SK-N-SH treated with all-trans-retinoic acid at 6 μM for 48 hours (cell line): ENCODE data around the gene ANKHD1.
A peak's percentile ranks its signal among the peaks of the same experiment; 100 is the strongest.

Experiments
- ATAC-seq: fragments of 200-7000 bp; cut with Tn5 transposase; 3 replicates; pipeline ENCODE4 v1.9.1; 2020; ENCODE audit warnings: mild to moderate bottlenecking, moderate library complexity
- ARNTL ChIP-seq: fragments of 450-650 bp; formaldehyde crosslinking; IDR thresholded peaks from 2 replicates; pipeline ENCODE4 v1.5.0; 2020; ENCODE audit warnings: low read depth, mild to moderate bottlenecking, moderate library complexity, borderline replicate concordance
- CREB5 ChIP-seq: fragments of 250-450 bp; sonication (Bioruptor Pico); IDR thresholded peaks from 2 replicates; pipeline ENCODE4 v1.5.1; 2020; ENCODE audit warnings: low read depth, mild to moderate bottlenecking, moderate library complexity
- CSDC2 ChIP-seq: fragments of 250-450 bp; sonication (Bioruptor Pico); IDR thresholded peaks from 2 replicates; pipeline ENCODE4 v1.5.0; 2020; ENCODE audit warnings: mild to moderate bottlenecking, moderate library complexity
- CSRNP3 ChIP-seq: fragments of 250-450 bp; sonication (Bioruptor Pico); IDR thresholded peaks from 2 replicates; pipeline ENCODE4 v1.5.1; 2021; ENCODE audit warnings: mild to moderate bottlenecking, moderate library complexity
- ESRRG ChIP-seq: fragments of 250-450 bp; sonication (Bioruptor Pico); IDR thresholded peaks from 2 replicates; pipeline ENCODE4 v1.6.1; 2021; ENCODE audit warnings: mild to moderate bottlenecking
- GLIS3 ChIP-seq: fragments of 250-450 bp; sonication (Bioruptor Pico); IDR thresholded peaks from 2 replicates; pipeline ENCODE4 v1.5.0; 2020; ENCODE audit warnings: mild to moderate bottlenecking, moderate library complexity
- ISL1 ChIP-seq: fragments of 250-450 bp; sonication (Bioruptor Pico); IDR thresholded peaks from 2 replicates; pipeline ENCODE4 v2.1.2; 2022; ENCODE audit warnings: mild to moderate bottlenecking, moderate library complexity
- OSR1 ChIP-seq: fragments of 250-450 bp; sonication (Bioruptor Pico); IDR thresholded peaks from 2 replicates; pipeline ENCODE4 v1.8.0; 2022; ENCODE audit warnings: moderate library complexity, mild to moderate bottlenecking, inconsistent platforms
- PATZ1 ChIP-seq: fragments of 250-450 bp; sonication (Bioruptor Pico); IDR thresholded peaks from 2 replicates; pipeline ENCODE4 v1.8.0; 2020; ENCODE audit warnings: mild to moderate bottlenecking, moderate library complexity, borderline replicate concordance
- POU6F1 ChIP-seq: fragments of 250-450 bp; sonication (Bioruptor Pico); IDR thresholded peaks from 2 replicates; pipeline ENCODE4 v1.8.0; 2021; ENCODE audit warnings: low read depth, mild to moderate bottlenecking, moderate library complexity, borderline replicate concordance
- PPARA ChIP-seq: fragments of 250-450 bp; sonication (Bioruptor Pico); IDR thresholded peaks from 2 replicates; pipeline ENCODE4 v1.5.0; 2020; ENCODE audit warnings: mild to moderate bottlenecking, borderline replicate concordance
- RARB ChIP-seq: fragments of 250-450 bp; sonication (Bioruptor Pico); IDR thresholded peaks from 2 replicates; pipeline ENCODE4 v1.8.0; 2021; ENCODE audit warnings: mild to moderate bottlenecking, moderate library complexity
- SNAI2 ChIP-seq: fragments of 250-450 bp; sonication (Bioruptor Pico); IDR thresholded peaks from 2 replicates; pipeline ENCODE4 v1.5.0; 2020; ENCODE audit warnings: mild to moderate bottlenecking, moderate library complexity
- TCF4 ChIP-seq: fragments of 250-450 bp; sonication (Bioruptor Pico); IDR thresholded peaks from 2 replicates; pipeline ENCODE4 v1.8.0; 2021; ENCODE audit warnings: mild to moderate bottlenecking, moderate library complexity, borderline replicate concordance
- TOX ChIP-seq: fragments of 250-450 bp; sonication (Bioruptor Pico); IDR thresholded peaks from 2 replicates; pipeline ENCODE4 v1.8.0; 2021; ENCODE audit warnings: mild to moderate bottlenecking, moderate library complexity, borderline replicate concordance
- TSHZ2 ChIP-seq: fragments of 250-450 bp; sonication (Bioruptor Pico); IDR thresholded peaks from 2 replicates; pipeline ENCODE4 v1.5.0; 2020; ENCODE audit warnings: mild to moderate bottlenecking, moderate library complexity
- ZC3H10 ChIP-seq: fragments of 250-450 bp; sonication (Bioruptor Pico); IDR thresholded peaks from 2 replicates; pipeline ENCODE4 v1.5.1; 2021; ENCODE audit warnings: mild to moderate bottlenecking, moderate library complexity
- ZFP3 ChIP-seq: fragments of 250-450 bp; sonication (Bioruptor Pico); IDR thresholded peaks from 2 replicates; pipeline ENCODE4 v1.5.0; 2020; ENCODE audit warnings: mild to moderate bottlenecking, moderate library complexity
- ZFP30 ChIP-seq: fragments of 450-650 bp; formaldehyde crosslinking; IDR thresholded peaks from 2 replicates; pipeline ENCODE4 v1.5.0; 2022; ENCODE audit warnings: mild to moderate bottlenecking, moderate library complexity
- ZNF565 ChIP-seq: fragments of 450-650 bp; formaldehyde crosslinking; conservative IDR thresholded peaks from 2 replicates; pipeline ENCODE4 v1.5.0; 2020; ENCODE audit warnings: low read depth, mild to moderate bottlenecking, moderate library complexity
- ZNF70 ChIP-seq: fragments of 450-650 bp; formaldehyde crosslinking; IDR thresholded peaks from 2 replicates; pipeline ENCODE4 v1.5.0; 2020; ENCODE audit warnings: mild to moderate bottlenecking, moderate library complexity
- ZNF8 ChIP-seq: fragments of 450-650 bp; formaldehyde crosslinking; IDR thresholded peaks from 2 replicates; pipeline ENCODE4 v1.5.0; 2020; ENCODE audit warnings: mild to moderate bottlenecking, moderate library complexity

The ANKHD1 gene

GRCh38 chr5:140400730-140401361 lies 787 bp upstream of the ANKHD1 start:
- ATAC-seq: peak; percentile 88
- TF ChIP-seq CSDC2 (CRISPR knock-in tag): peak; percentile 93; the same call in 1 of the 2 replicates
- TF ChIP-seq TSHZ2 (CRISPR knock-in tag): peak; percentile 75
- TF ChIP-seq ZFP3: peak; percentile 87
- no peak for TF ChIP-seq TCF4 (CRISPR knock-in tag)
- no peak for TF ChIP-seq PPARA
- no peak for TF ChIP-seq ZNF70
- peak; percentile 77; the same call in 1 of the 2 replicates for TF ChIP-seq SNAI2

GRCh38 chr5:140402258-140403074 lies 833 bp downstream of the ANKHD1 start:
- TF ChIP-seq PATZ1 (CRISPR knock-in tag): no peak
- TF ChIP-seq TOX (CRISPR knock-in tag): no peak
- no peak for TF ChIP-seq SNAI2
- no peak for TF ChIP-seq GLIS3 (CRISPR knock-in tag)
- no peak for TF ChIP-seq ZNF565 (CRISPR knock-in tag)
- TF ChIP-seq ISL1 (CRISPR knock-in tag): no peak
- no peak for TF ChIP-seq ZNF8
- no peak for TF ChIP-seq ZC3H10 (CRISPR knock-in tag)
- TF ChIP-seq RARB (CRISPR knock-in tag): no peak
- no peak for TF ChIP-seq CSRNP3 (CRISPR knock-in tag)
- no peak for TF ChIP-seq ARNTL (CRISPR knock-in tag)
- TF ChIP-seq POU6F1: no peak
- TF ChIP-seq TCF4 (CRISPR knock-in tag): no peak
- no peak for TF ChIP-seq TSHZ2 (CRISPR knock-in tag)
- TF ChIP-seq ZFP30 (CRISPR knock-in tag): no peak
- TF ChIP-seq PPARA: no peak
- no peak for TF ChIP-seq CREB5
- TF ChIP-seq OSR1 (CRISPR knock-in tag): no peak
- no peak for TF ChIP-seq ESRRG
- TF ChIP-seq ZFP3: no peak
- ATAC-seq: peak; percentile 9
